ENCODE measurements around the gene KIF3C.
A peak's percentile ranks its signal among the peaks of the same experiment; 100 is the strongest.
"Not testable (repeated sequence)": the region's sequence is repeated elsewhere in the genome, so short reads cannot be mapped to it uniquely, and the experiment has no call there.

The KIF3C gene

DNA sequence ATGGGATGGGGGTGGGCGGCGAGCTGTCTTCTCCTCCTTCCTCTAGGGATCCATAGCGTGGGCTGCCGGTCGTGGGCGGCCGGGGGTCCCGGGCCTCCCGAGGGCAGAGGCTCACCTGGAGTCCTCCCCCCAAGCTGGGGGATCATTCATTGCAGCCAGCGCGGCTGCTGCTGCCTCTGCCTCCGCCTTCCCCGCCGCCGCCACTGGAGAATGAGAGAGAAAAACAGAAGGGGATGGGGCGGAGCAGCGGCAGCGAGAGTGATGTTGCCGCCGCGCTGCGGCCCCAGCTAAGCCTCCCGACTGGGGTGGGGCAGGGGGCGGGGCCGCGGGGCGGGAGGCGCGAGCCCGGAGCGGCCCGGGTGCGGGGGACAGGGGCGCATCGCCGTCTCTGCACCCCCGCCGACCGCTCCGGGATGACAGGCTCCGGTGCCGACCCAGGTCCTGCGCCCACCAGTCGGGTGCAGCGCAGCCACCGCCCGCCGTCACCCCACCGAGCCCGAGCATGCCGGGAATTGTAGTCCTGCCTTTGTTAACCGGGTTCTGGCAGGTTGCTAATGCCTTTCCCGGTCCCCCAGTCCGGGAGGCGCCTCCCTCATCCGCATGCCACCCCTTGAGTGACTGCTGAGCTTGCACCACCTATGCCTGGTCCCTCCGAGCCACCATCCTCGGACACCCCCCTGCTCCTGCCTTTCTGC is at the start of gene KIF3C:
Gene KIF3C, minus strand, starts transcription at position 225 of the 695 bp plus-strand sequence. CDS start 580 bp downstream, outside the sequence.
- DNase-seq: peak; percentile 87

DNA sequence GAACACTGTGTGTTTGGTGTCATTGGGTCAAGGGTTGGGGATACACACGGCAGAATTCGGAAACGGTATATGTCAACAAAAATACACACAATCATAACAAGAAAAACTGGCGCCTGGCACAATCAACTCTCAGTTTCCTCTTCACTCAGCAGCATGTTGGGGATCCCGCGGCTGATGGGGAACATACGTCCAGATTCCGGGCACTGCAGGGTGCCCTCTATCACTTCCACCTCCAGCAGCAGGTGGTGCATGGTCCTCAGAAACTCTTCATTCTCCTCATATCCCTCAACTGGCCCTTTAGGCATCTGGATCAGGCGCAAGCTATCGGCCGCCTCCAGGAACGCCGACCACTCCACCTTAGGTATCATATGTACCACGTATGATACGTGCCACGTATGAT is 45.8 kb upstream of the KIF3C start:
- DNase-seq: not testable (repeated sequence)

DNA sequence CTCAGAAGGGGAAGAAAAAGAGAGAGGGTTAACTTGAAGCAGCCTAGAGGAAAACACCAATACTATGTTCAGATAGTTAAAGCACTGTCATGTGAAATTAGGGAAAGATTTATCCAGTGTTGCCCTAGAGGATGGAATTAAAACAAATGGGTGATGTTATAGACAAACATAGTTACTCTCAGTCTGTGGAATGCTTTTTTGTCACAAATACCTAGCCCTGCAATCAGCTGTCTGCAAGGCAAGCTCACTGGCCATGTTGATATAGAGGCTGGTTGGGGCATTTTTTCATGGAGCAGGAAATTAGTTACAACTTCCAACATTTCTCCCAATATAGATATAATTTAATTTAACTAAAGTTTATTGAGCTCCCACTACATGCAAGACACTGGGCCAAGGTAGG is 43.2 kb upstream of the KIF3C start:
- DNase-seq: no peak

DNA sequence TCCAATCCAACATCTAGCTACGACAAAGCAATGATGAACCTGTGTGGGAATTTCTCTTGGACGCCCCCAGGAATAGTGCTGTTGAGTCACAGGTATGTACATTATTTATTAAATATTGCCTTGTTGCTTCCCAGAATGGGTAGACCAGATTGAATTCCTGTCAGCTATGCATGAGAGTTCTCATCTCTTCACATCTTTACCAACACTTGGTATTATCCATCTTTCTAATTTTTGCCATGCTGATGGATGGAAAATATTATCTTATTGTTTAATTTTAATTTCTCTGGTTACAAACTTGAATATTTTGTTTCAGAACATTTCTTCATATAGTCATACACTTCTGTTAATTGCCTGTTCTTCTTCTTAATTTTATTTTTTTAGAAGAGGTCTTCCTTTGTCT is 42.0 kb upstream of the KIF3C start:
- DNase-seq: no peak

DNA sequence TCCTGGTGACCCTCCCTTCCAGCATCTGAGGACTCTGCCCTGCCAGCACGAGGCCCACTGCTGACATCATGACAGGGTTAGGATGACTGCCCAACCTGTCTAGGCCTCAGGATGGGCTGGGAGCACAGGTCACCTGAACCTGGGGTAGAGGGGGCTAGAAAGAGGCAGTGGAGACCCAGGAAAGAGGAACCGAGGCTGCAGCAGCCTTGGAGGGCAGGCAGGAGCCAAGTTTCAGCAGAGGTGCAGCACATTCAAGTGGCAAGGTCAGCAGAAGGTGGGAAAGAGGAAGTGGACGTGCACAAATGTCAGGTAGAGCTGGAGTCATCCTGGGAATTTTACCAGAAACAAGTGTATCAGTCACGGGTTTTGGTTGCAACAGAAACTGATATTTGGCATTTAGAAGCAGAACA is 37.9 kb upstream of the KIF3C start:
- no peak for DNase-seq

DNA sequence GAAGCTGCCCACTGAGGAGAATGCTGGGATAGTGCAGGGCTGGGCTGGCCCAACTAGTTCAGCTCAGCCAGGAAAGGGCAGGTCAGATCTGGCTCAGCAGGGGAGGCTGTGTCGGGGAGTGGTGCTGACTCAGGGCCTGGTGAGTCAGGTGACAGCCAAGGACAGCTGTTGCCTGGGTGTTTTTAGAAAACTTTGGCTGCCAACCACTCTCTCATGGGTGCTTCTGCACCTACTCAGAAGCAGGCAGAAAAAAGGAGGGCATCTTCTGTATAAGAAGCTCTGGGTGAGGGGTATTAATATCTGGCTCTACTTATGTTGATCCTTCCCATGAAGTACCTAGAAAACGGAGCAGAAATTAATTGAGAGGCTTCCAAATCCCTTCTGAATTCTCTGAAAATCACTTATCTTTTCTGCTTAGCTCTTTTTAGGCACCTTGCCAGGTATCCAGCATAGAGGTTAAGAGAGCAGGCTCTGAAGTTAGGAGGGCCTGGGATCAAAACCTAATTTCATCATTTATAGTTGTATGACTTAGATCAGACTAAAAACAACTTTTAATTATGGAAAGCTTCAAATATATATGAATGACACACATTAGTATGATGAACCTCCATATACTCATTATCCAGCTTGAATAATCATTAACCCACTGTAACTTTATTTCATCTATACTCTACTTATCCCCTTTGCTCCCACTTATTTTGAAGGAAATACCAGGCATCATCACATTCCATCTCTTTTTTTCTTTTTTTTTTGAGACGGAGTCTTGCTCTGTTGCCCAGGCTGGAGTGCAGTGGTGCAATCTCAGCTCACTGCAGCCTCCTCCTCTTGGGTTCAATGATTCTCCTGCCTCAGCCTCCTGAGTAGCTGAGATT is 36.1 kb upstream of the KIF3C start:
- DNase-seq: peak; percentile 37

DNA sequence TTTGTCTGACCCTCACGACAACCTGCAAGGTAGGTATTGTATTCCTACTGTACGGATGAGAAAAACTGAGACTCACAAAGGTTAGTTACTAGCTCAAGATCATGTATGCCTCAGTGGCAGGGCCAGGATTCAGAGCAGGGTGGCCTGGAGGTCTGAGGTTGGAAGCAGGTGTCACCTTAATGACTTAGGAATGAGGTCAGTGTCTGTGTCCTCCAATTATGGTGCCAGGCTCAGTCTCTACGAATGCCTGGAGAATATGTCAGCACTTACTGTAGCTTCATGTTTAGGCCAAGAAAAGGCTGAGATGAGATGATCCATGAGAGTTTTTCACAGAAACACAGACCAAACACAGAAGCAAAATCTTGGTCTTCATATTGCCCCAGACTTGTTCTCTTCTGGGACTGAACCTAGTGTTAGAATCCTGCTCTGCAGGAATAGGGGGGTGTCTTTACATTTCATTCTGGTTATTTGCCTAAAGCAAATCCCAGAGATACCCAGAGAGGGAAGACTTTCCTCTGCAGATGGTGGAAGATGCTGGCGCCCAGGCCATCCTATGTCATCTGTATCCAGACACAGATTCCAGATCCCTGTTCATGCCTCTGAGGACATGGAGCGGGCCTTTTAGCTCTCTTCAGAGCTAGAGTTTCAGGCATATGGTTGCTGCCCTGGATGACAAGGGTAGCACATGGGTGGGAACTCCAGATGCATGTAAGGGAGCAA is 35.3 kb upstream of the KIF3C start:
- no peak for DNase-seq

DNA sequence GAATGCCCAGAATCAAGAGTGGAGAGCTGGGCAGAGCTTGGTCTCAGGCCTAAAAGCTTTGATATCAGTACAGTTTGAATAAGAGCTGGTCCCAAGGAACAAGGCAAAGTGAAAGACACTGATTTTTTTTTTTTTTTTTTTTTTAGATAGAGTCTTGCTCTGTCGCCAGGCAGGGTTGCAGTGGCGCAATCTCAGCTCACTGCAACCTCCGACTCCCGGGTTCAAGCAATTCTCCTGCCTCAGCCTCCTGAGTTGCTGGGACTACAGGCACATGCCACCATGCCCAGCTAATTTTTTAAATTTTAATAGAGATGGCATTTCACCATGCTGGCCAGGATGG is 34.4 kb upstream of the KIF3C start:
- not testable (repeated sequence) for DNase-seq

DNA sequence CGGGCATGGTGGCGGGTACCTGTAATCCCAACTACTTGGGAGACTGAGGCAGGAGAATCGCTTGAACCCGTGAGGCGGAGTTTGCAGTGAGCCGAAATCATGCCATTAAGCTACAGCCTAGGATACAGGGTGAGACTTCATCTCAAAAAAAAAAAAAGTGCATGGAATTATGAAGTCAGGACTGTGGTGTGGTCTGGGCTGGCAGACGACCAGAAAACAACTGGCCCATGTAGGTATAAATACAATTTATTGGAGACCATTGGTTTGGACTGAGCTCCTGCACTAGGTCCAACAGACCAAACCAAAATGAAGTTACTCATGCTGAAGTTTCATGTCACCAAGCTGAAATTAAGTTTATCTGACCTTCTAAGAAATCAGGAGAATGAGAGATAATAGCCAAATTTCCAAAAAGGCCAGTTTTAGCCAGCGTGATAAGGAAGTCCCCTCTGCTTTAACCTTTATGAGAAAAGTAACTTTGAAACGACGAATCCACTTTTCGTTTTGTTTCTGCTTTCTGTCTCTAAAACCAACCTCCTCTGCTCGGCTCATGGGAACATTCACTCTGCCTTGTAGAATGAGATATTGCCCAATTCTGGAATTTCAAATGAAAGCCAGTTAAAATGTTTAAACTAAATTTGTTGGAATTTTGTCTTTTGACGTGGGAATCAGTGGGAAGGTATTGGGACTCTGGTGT is 33.9 kb upstream of the KIF3C start:
- no peak for DNase-seq

DNA sequence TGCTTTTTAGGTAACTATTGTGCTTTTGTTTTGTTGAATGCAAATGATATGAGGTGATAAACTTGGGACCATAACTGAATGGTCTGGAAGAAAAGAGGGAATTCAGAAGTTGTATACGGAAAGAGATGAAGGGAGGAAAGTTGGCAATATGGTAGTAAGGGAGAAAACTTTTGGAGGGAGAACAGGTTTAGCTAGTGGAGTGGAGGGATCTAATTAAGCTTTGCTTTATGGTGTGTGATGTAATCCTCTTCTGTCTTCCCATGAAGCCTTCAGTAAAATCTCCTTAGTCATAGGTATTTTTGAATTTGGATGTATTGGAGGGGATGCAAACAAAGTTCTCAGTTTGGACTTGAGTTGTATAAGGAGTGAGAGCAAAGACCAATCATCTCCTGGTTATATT is 31.4 kb upstream of the KIF3C start:
- DNase-seq: no peak

DNA sequence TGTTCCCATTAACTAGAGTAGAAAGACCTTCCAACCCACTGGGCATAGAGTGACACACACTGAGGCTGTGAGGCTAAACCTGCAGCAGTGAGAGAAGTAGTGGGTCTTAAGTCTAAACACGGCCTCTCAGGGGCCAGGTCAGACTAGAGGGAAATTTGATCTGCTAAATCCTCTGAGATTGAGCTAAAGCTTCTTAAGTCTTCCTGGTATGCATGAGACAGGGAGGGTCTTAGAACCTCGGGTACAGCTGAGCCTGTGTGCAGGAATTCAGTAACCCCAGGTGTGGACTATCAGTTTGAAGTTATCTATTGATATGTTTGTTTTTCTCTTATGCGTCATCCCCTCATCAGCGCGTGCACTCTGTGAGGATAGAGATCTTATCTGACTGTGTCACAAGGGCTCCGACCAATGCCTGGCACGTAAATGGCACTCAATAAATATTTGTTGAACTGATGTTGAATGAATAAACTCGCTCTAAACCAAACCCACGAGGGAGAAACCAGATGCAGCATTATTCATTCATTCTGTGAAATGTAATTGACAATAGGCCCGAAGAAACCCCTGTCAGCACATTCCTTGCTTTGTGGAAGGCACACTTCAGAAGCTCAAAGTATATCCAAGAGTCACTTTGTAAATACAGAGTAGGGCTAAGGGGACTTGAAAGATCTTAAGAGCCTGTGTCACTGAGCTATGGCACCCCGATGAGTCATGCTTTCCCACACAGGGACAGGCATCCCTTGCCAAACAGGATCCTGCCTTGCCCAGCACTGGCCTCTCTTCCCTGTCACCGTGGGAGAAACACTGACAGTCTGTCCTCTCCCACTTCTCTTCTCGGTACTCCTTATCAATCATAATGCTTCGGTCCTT is 29.9 kb upstream of the KIF3C start:
- DNase-seq: no peak

DNA sequence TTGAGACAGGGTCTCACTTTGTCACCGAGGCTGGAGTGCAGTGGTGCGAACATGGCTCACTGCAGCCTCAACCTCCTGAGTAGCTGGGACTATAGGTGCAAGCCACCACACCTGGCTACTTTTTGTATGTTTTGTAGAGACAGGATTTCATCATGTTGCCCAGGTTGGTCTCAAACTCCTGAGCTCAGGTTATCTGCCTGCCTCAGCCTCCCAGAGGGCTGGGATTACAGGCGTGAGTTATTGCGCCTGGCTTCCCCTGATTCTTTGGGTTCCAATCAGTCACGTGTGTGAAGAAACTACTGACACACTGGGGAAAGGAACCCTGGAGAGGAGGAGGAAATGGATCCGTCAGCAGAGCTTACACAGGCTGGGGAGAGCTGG is 29.3 kb upstream of the KIF3C start:
- DNase-seq: no peak

DNA sequence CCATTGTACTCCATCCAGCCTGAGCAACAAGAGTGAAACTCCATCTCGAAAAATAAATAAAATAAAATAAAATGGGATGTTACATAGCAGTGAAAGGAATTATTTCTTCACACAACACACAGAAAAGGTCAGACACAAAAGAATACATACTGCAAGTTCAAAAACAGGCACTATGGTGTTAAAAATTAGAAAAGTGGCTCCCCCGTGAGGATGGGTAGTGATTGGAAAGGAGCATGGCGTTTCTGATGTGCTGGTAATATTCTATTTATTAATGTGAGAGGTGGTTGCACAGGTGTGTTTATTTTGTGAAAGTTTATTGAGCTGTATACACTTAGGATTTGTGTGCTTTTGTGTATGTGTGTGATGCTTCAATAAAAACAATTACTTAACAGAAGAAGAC is 28.6 kb upstream of the KIF3C start:
- DNase-seq: no peak

DNA sequence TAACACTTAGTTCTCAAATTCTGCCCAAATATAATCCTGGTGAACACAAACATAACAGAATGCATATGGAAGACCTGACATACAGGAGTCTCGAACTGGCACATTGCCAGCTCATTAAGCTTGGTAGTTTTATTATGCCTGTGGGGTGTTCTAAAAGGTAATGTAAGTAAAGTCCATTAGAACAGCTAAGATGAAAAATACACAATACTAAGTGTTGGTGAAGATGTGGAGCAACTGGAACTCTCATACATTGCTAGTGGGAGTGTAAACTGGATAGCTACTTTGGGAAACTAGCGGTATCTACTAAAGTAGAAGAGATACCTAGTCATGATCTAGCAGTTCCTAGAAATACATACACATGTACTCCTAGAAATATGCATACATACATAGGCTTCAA is 27.3 kb upstream of the KIF3C start:
- DNase-seq: no peak

DNA sequence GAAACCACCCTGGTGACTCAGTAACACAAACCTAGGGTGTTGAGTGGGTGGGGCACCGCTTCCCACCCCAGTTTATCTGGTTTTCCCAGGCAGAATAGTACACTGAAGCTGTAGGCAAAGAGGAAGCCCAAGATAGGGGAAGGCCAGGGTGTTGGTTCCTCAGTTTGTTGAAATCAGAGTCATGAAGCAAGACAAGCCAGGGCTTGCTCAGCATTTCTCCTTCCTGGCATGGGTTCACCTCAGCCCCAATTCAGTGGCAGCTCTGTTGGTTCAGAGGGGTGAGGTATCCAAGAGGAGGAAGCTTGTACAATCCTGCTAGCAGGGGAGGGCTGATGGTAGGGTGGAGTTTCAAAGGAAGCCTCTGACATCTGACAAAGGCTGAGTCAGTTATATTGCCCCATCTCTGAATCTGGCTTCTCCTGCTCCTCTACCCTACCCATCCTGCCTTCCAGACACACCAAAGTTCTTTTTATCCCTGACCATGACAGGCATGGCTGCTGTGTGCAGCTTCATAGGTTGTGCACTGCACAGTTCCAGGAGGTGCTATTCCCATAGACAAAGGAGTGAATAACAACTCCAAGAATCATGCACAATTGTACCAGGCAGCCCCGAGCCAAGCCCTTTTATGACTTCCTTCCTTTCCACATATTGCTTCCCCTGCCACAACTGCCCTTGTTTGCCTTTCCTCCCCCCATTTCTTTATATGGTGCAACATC is 26.7 kb upstream of the KIF3C start:
- no peak for DNase-seq

DNA sequence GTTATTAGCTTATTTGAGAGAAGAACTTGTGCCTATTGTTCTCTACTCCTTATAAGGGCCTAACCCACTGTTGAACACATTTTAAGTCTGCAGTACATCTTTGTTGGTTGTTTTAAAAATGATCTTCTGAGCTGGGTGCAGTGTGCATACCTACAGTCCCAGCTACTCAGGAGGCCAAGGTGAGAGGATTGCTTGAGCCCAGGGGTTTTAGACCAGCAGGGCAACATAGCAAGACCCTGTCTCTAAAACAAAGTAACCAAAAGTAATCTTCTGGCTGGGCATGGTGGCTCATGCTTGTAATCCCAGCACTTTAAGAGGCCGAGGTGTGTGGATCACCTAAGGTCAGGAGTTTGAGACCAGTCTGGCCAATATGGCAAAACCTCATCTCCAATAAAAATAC is 25.8 kb upstream of the KIF3C start:
- no peak for DNase-seq

DNA sequence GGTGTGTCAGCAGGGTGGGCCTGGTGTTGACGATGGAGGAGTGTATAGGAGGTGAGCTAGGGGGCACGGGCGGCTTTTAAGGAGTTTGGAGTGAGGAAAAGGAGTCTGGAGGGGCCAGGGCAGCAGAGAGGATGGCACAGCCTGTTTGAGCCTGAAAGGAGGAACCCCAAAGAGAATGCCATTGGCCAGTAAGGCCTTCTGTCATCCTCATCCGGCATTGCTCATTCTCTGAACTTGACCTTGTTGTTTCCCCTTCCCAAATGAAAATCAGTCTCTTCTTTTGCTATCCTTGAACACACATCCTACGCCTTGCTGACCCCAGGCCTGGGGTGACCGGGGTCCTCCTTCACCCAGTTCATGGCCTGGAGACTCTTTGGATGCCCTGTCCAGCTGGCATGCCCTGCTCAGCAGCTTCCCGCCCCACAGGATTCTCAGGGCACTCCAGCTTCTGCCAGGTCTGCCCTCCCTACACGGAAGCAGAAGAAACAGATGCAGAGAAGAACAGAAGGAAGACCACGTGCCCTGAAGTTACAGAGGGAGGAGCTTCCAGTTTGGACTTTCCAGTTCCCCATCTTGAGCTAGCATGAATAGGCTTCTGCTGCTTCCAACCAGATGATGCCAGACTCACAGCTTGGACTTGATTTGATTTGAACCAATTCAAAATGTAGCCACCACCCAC is 20.5 kb upstream of the KIF3C start:
- DNase-seq: no peak

DNA sequence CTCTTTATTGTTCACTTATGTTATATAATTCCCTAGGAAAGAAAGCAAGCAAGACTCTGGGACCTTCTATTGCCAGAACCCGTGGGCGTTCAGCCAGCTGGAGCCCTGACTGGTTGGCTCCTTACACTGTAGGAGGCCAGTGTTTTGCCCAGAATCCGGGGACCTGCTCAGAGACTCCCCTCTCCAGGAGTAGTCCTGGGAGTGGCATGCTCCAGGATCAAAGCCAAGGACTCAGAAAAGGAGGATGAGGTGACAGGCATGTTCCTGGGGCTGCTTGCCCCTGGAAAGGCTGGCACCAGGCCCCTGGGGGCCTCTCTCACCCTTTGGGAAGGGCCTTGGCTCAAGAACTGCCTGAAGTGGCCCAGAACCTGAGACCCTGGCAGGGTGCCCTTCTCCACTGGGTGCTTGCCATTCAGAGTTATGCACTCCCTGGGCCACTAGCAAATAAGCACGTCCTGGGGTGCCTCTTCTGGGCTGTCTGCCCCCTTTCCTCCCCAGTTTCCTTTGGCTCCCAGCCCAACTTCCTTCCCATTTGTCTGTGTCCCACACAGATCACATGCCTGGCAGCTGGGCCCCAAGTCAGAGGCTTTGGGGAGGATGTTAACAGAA is 19.6 kb upstream of the KIF3C start:
- peak; percentile 64 for DNase-seq

DNA sequence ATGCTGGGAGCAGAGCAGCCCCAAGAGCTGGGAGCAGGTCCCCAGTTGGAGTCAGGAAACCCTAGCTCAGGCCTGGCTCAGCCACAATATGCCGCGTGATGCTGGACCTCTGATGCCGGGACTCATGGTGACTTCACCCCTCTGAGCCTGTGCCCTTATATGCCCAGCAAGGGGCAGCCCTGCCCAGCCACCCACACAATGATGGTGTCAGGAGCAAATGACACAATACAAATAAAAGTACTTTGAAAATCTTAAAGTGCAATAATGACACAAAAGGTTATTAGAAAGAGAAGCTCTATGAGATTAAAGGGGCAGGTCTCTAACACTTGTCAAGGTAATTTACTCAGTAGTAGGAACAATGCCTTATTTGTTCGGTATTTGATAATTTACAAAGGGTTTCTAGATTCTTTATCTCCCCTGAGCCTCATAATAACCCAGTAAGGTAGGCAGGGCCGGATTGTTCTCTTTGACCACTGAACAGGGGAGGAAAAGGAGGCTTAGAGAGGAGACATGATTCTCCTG is 18.3 kb upstream of the KIF3C start:
- DNase-seq: no peak

DNA sequence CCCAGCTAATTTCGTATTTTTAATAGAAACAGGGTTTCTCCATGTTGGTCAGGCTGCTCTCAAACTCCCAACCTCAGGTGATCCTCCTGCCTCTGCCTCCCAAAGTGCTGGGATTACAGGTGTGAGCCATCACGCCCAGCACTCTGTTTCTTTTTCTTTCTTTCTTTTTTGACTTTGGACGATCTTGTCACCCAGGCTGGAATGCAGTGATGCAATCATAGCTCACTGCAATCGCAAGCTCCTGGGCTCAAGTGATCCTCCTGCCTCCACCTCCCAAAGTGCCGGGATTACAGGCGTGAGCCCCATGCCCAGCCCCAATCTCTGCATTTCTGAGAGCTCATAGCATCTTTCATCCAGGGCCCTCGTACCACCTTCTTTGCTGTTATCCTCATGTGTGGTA is 17.1 kb upstream of the KIF3C start:
- not testable (repeated sequence) for DNase-seq
